Measurements from ENCODE around the gene PUDP.

PUDP gene

GRCh38 chrX:7145454-7145853 lies 2.5 kb downstream of the PUDP start:
- Histone ChIP-seq H3K4me1 (no peaks in the 10 kb centered on the region), H2AFZ (no peak overlapping the region), H3K36me3 (ENCODE audit: control insufficient read depth, insufficient read depth, low read length) (no peaks in the 10 kb centered on the region), H3K9ac (no peak overlapping the region), H3K79me2 (no peaks in the 10 kb centered on the region), H3K4me2 (ENCODE audit: low read length) (no peak overlapping the region), H3K27ac (no peak overlapping the region), H3K9me3 (ENCODE audit: control insufficient read depth, low read length) (no peaks in the 10 kb centered on the region), H3K27me3 (ENCODE audit: control insufficient read depth, insufficient read depth, low read length) (no peaks in the 10 kb centered on the region), H3K4me3 (ENCODE audit: low read depth, low read length) (no peak overlapping the region)
- TF ChIP-seq CTCF (IDR thresholded peaks at IDR 0.05), result no peak

DNA sequence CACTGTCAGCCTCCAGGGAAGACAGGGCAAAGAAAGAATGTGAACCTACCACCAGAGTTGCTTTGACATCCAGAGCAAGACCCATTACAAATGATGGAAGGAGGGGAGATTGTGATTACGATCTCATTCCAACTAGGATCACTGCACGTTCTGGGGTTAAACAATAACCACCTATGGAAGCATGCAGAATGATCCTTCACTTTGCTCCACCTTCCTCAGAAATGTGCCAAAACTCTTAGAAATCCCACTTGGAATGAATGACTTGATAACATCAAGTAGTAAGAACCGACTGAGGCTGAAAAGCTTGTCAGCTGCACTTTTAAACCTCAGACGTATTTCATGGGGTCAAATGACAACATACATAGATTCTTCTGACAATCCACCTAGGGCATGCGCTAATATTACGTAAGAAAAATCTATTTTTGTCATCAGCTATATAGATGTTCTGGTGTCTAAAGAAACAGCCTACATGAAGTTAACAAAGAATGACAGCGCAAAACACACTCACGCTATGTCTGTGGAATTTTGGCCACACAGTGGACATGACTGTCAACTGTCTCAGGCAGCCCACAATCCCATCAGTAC lies 3.9 kb downstream of the PUDP start:
- no peak overlapping the region for H3K27ac ChIP-seq
- no peaks in the 10 kb centered on the region for H3K27me3 ChIP-seq (ENCODE audit: control insufficient read depth, insufficient read depth, low read length)
- TF ChIP-seq CTCF (IDR thresholded peaks at IDR 0.05), result no peak
- no peaks in the 10 kb centered on the region for H3K36me3 ChIP-seq (ENCODE audit: control insufficient read depth, insufficient read depth, low read length)
- H3K4me2 ChIP-seq (ENCODE audit: low read length), result no peak overlapping the region
- H3K4me3 ChIP-seq (ENCODE audit: low read depth, low read length), result no peak overlapping the region
- H2AFZ ChIP-seq, result no peak overlapping the region
- H3K4me1 ChIP-seq, result no peaks in the 10 kb centered on the region
- H3K9ac ChIP-seq, result no peak overlapping the region
- no peaks in the 10 kb centered on the region for H3K79me2 ChIP-seq
- no peaks in the 10 kb centered on the region for H3K9me3 ChIP-seq (ENCODE audit: control insufficient read depth, low read length)

GRCh38 chrX:7143076-7143475 lies 4.9 kb downstream of the PUDP start:
- Histone ChIP-seq H3K4me3 (ENCODE audit: low read depth, low read length) (no peak overlapping the region), H3K36me3 (ENCODE audit: control insufficient read depth, insufficient read depth, low read length) (no peaks in the 10 kb centered on the region), H3K9ac (no peak overlapping the region), H3K4me1 (no peaks in the 10 kb centered on the region), H3K9me3 (ENCODE audit: control insufficient read depth, low read length) (no peaks in the 10 kb centered on the region), H3K79me2 (no peaks in the 10 kb centered on the region), H3K27ac (no peak overlapping the region), H3K27me3 (ENCODE audit: control insufficient read depth, insufficient read depth, low read length) (no peaks in the 10 kb centered on the region), H3K4me2 (ENCODE audit: low read length) (no peak overlapping the region), H2AFZ (no peak overlapping the region)
- no peak for TF ChIP-seq CTCF (IDR thresholded peaks at IDR 0.05)

GRCh38 chrX:7139202-7140081 lies 8.5 kb downstream of the PUDP start:
- Histone ChIP-seq H3K27me3 (ENCODE audit: control insufficient read depth, insufficient read depth, low read length) (no peaks in the 10 kb centered on the region), H3K36me3 (ENCODE audit: control insufficient read depth, insufficient read depth, low read length) (no peaks in the 10 kb centered on the region), H3K4me2 (ENCODE audit: low read length) (no peak overlapping the region), H2AFZ (no peak overlapping the region), H3K79me2 (no peaks in the 10 kb centered on the region), H3K9ac (no peak overlapping the region), H3K9me3 (ENCODE audit: control insufficient read depth, low read length) (no peaks in the 10 kb centered on the region), H3K27ac (no peak overlapping the region), H3K4me3 (ENCODE audit: low read depth, low read length) (no peak overlapping the region), H3K4me1 (no peaks in the 10 kb centered on the region)
- no peak for TF ChIP-seq CTCF (IDR thresholded peaks at IDR 0.05)
